Liver (tissue), 3 donors: Measurements from ENCODE around the gene SCN9A.

Experiments
- ATF3 ChIP-seq: IDR thresholded peaks from 2 replicates; pipeline ENCODE4 v1.6.1; 2016; ENCODE audit warnings: antibody characterized with exemption
- FOXA1 ChIP-seq: IDR thresholded peaks from 2 replicates; pipeline ENCODE4 v1.6.1; 2016; ENCODE audit warnings: antibody characterized with exemption
- GABPA ChIP-seq, 2 donors: IDR thresholded peaks in 1 of 2; conservative IDR thresholded peaks in 1 of 2; 2 replicates each; pipeline ENCODE4 v1.6.1; 2016; ENCODE audit warnings: antibody characterized with exemption in 2 of 2, mild to moderate bottlenecking in 1 of 2, moderate library complexity in 1 of 2
- RAD21 ChIP-seq, 2 donors: IDR thresholded peaks; 2 replicates each; pipeline ENCODE4 v1.6.1; 2016; ENCODE audit warnings: antibody characterized with exemption in 2 of 2, mild to moderate bottlenecking in 2 of 2
- REST ChIP-seq: IDR thresholded peaks from 2 replicates; pipeline ENCODE4 v1.6.1; 2016; ENCODE audit warnings: antibody characterized with exemption, mild to moderate bottlenecking
- SP1 ChIP-seq: IDR thresholded peaks from 2 replicates; pipeline ENCODE4 v1.6.1; 2018; ENCODE audit warnings: antibody characterized with exemption, mild to moderate bottlenecking
- TAF1 ChIP-seq: conservative IDR thresholded peaks from 2 replicates; pipeline ENCODE4 v1.6.1; 2016; ENCODE audit warnings: antibody characterized with exemption, mild to moderate bottlenecking
- ZBTB33 ChIP-seq: IDR thresholded peaks from 2 replicates; pipeline ENCODE4 v1.6.1; 2016; ENCODE audit warnings: antibody characterized with exemption
- TF ChIP-seq, protein P1 (sequence below): fragments of 150-350 bp; IDR thresholded peaks from 2 replicates; pipeline ENCODE4 v1.5.1; 2017; ENCODE audit warnings: improper control_type of control experiment, low read depth, low read length; ENCODE audit not compliant: missing input control
- donor health status: healthy.
- donor health status: healthy.

GRCh38 chr2:166307326-166307725 is 68.4 kb downstream of the SCN9A start:
- TF ChIP-seq, protein P1, sequence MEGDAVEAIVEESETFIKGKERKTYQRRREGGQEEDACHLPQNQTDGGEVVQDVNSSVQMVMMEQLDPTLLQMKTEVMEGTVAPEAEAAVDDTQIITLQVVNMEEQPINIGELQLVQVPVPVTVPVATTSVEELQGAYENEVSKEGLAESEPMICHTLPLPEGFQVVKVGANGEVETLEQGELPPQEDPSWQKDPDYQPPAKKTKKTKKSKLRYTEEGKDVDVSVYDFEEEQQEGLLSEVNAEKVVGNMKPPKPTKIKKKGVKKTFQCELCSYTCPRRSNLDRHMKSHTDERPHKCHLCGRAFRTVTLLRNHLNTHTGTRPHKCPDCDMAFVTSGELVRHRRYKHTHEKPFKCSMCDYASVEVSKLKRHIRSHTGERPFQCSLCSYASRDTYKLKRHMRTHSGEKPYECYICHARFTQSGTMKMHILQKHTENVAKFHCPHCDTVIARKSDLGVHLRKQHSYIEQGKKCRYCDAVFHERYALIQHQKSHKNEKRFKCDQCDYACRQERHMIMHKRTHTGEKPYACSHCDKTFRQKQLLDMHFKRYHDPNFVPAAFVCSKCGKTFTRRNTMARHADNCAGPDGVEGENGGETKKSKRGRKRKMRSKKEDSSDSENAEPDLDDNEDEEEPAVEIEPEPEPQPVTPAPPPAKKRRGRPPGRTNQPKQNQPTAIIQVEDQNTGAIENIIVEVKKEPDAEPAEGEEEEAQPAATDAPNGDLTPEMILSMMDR = no peak
- TF ChIP-seq GABPA (IDR thresholded peaks at IDR 0.05 in 1 of 2, conservative IDR thresholded peaks at IDR 0.05 in 1 of 2) (no peak), ZBTB33 (no peak), RAD21 (IDR thresholded peaks at IDR 0.05) (no peak), TAF1 (no peak), FOXA1 (no peak), REST (no peak), SP1 (no peak), ATF3 (no peak)
